ENCODE results near the gene ATAT1. TPM values are rescaled to one million over a fixed set of nuclear protein-coding genes. Genes with fewer than 3 reads are reported as not detected.
A peak's percentile ranks its signal among the peaks of the same experiment; 100 is the strongest.

ATAT1 gene
- total and polyA plus RNA-seq, 2 of the 4 experiments (the other 2 are of a cell fraction): 5.6 to 15.5 TPM

DNA sequence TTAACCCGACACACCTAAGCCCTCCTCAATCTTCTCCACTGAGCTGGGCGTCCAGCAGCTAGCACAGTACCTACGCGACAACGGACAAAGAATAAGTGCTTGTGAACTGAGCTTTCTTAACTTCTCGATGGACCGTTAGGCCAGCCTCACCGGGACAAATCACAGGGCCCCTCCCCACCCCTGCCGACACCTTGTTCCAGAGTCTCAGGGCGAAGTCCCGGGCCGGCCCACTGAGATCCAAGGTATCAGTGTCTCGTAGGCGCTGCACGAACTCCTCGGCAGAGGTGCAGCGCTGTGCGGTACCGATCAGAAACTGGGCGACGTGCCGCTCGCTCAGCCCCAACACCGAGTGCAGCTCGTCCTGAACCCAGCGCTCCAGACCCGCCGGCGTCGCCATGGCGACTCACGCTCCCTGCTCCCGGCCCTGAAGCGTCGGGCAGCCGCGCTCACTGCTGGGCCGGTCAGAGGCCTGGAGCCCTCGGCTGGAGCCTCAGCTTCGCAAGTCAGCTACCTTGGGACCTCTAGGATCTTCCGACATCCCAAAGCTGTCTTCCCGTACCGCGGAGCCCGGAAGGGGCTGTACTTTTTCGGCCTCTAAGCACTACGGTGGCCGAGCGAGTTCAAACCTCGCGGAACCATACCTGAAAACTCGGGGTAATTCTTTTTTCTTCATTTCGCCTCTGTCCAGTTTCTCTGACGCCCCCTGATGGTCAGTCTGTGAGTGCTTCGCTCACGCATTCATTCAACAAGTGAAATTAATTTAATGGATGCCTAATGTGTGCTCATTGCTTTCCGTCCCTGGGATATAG is 46.0 kb downstream of the ATAT1 start, which contains the start of gene DHX16 (continued):
- 0 out of 2 replicates have a peak, but pooled peaks have one; percentile 38 for TF ChIP-seq CHD1 (IDR thresholded peaks at IDR 0.05; ENCODE audit: low read depth, low read length)
- TF ChIP-seq RCOR1 (IDR thresholded peaks at IDR 0.05; ENCODE audit: insufficient replicate concordance, low read length): no peak
- TF ChIP-seq MXI1 (IDR thresholded peaks at IDR 0.05; ENCODE audit: borderline replicate concordance, low read depth, low read length): peak; percentile 76

DNA sequence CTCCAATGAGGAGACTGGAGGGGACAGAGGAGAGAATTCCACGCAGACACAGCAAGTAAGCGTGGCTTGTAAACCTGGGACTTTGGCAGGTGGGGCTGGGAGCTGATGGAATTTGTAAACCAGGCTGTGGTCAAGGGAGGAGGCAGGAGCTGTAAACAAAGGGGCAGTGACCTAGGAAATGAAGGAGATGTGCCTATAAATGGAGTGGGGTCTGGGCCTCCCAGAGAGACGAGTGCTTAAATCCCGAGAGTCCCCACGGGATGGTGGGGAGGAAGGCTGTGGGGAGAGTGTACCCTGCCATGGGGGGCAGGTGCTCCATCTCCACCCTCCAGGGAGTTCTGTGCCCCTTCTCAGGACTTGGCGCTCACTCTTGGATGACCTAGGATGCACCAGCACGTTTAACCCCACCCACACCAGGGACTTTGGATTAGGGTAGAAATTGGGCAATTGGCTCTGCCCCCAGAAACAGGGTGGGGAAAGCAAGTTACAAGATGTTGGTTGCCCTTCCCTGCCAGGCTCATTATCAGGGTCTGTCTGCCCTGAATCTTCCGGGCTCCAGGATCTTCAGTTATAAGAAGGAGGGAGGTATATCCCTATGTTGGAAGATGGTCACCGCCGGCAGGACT is 50.1 kb downstream of the ATAT1 start:
- Histone ChIP-seq H4K8ac (ENCODE audit: low read depth in 2 of 2, low read length in 2 of 2) (no peak overlapping the region), H3K9me3 (ENCODE audit: control insufficient read depth, insufficient read depth, low read length) (no peaks in the 10 kb centered on the region), H4K91ac (ENCODE audit: insufficient read depth, low read depth, low read length) (no peak overlapping the region), H2BK120ac (ENCODE audit: low read depth, low read length) (no peak overlapping the region), H3K27me3 (ENCODE audit: control insufficient read depth, insufficient read depth, low read length) (no peaks in the 10 kb centered on the region), H3K4me1 (ENCODE audit: control insufficient read depth, insufficient read depth, low read length) (peaks cover 14% of the 10 kb centered on the region), H2BK5ac (ENCODE audit: low read depth, low read length, poor library complexity, severe bottlenecking) (no peak overlapping the region), H3K56ac (ENCODE audit: extremely low read depth, insufficient read depth, low read length) (no peak overlapping the region), H2AK5ac (ENCODE audit: low read depth, low read length) (no peak overlapping the region), H3K9ac (ENCODE audit: low read depth, low read length) (no peak overlapping the region), H3K14ac (replicated peaks; ENCODE audit: low read depth, low read length) (no peak overlapping the region), H3K18ac (ENCODE audit: low read depth, low read length) (no peak overlapping the region), H3K4ac (ENCODE audit: low read depth, low read length) (no peak overlapping the region), H2BK20ac (ENCODE audit: low read depth, low read length) (no peak overlapping the region), H3K79me1 (ENCODE audit: low read depth in 1 of 2, low read length in 2 of 2) (peaks cover 13 to 50% of the 10 kb centered on the region in 2 experiments), H2BK15ac (ENCODE audit: low read depth, low read length) (no peak overlapping the region), H3K4me3 (ENCODE audit: insufficient read depth, low read depth, low read length) (no peak overlapping the region), H4K20me1 (ENCODE audit: insufficient read depth, low read length) (peaks cover 57% of the 10 kb centered on the region), H3K27ac (ENCODE audit: insufficient read depth, low read length) (no peak overlapping the region), H2AFZ (replicated peaks; ENCODE audit: low read length, poor library complexity) (no peak overlapping the region), H3K36me3 (ENCODE audit: control insufficient read depth, insufficient read depth, low read length) (peaks cover 48% of the 10 kb centered on the region), H3K23ac (ENCODE audit: low read depth, low read length) (no peak overlapping the region), H2AK9ac (replicated peaks; ENCODE audit: low read depth, low read length, poor library complexity) (no peak overlapping the region), H3K4me2 (ENCODE audit: low read depth, low read length) (no peak overlapping the region), H4K5ac (ENCODE audit: low read depth, low read length) (no peak overlapping the region), H3K9me1 (ENCODE audit: insufficient read depth, low read length) (no peaks in the 10 kb centered on the region)
- WGBS, 2 experiments (ENCODE audit: extremely low coverage in 2 of 2, insufficient read length in 1 of 2): 89% methylated on average over 3 of the region's 10 CpGs; no CpG with 5 or more reads in 1 of the 2 experiments
- POLR2A ChIA-PET (ENCODE audit: unreplicated experiment): no interaction called here
- dilution Hi-C loops (cut with HindIII; ENCODE audit: low sequenced_read_pairs, unreplicated experiment) (no loop called here), in situ Hi-C loops (cut with MboI; ENCODE audit: low sequenced_read_pairs) (loop anchor here (5.0 kb wide), 1 partner anchor 201 kb away; no protein-coding TSS in a partner anchor), intact Hi-C loops (cut with micrococcal nuclease) (no loop called here)
- ATAC-seq (ENCODE audit: low read depth): no peak
- CTCF ChIA-PET: no interaction called here
- DNase-seq: no peak
- BruUV-seq (replicated peaks): TSS peak; percentile 87
- TF ChIP-seq MAFK (IDR thresholded peaks at IDR 0.05; ENCODE audit: low read depth, low read length): no peak
- TF ChIP-seq MAZ (IDR thresholded peaks at IDR 0.05; ENCODE audit: borderline replicate concordance, low read depth, low read length): no peak
- no peak for TF ChIP-seq FOS (IDR thresholded peaks at IDR 0.05; ENCODE audit: low read depth, low read length)
- no peak for TF ChIP-seq CEBPB (IDR thresholded peaks at IDR 0.05; ENCODE audit: low read depth, low read length)
- no peak for TF ChIP-seq NFE2L2 (IDR thresholded peaks at IDR 0.05; ENCODE audit: low read depth, low read length)
- TF ChIP-seq RCOR1 (IDR thresholded peaks at IDR 0.05; ENCODE audit: insufficient replicate concordance, low read length): no peak
- TF ChIP-seq, protein P1, sequence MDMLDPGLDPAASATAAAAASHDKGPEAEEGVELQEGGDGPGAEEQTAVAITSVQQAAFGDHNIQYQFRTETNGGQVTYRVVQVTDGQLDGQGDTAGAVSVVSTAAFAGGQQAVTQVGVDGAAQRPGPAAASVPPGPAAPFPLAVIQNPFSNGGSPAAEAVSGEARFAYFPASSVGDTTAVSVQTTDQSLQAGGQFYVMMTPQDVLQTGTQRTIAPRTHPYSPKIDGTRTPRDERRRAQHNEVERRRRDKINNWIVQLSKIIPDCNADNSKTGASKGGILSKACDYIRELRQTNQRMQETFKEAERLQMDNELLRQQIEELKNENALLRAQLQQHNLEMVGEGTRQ (IDR thresholded peaks at IDR 0.05; ENCODE audit: low read depth, low read length): no peak
- TF ChIP-seq, protein P2, sequence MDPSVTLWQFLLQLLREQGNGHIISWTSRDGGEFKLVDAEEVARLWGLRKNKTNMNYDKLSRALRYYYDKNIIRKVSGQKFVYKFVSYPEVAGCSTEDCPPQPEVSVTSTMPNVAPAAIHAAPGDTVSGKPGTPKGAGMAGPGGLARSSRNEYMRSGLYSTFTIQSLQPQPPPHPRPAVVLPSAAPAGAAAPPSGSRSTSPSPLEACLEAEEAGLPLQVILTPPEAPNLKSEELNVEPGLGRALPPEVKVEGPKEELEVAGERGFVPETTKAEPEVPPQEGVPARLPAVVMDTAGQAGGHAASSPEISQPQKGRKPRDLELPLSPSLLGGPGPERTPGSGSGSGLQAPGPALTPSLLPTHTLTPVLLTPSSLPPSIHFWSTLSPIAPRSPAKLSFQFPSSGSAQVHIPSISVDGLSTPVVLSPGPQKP (IDR thresholded peaks at IDR 0.05; ENCODE audit: borderline replicate concordance, low read depth, low read length): no peak
- TF ChIP-seq BHLHE40 (IDR thresholded peaks at IDR 0.05; ENCODE audit: low read depth, low read length): no peak
- no peak for TF ChIP-seq SMC3 (IDR thresholded peaks at IDR 0.05; ENCODE audit: low read depth, low read length)
- TF ChIP-seq MXI1 (IDR thresholded peaks at IDR 0.05; ENCODE audit: borderline replicate concordance, low read depth, low read length): no peak
- no peak for TF ChIP-seq CHD1 (IDR thresholded peaks at IDR 0.05; ENCODE audit: low read depth, low read length)
- no peak for TF ChIP-seq RFX5 (IDR thresholded peaks at IDR 0.05; ENCODE audit: low read depth, low read length)
- TF ChIP-seq POLR2A (IDR thresholded peaks at IDR 0.05; ENCODE audit: low read depth, low read length): no peak
